ENCODE data around the gene SCT.
"Not testable (repeated sequence)": the region's sequence is repeated elsewhere in the genome, so short reads cannot be mapped to it uniquely, and the experiment has no call there.

The SCT gene

DNA sequence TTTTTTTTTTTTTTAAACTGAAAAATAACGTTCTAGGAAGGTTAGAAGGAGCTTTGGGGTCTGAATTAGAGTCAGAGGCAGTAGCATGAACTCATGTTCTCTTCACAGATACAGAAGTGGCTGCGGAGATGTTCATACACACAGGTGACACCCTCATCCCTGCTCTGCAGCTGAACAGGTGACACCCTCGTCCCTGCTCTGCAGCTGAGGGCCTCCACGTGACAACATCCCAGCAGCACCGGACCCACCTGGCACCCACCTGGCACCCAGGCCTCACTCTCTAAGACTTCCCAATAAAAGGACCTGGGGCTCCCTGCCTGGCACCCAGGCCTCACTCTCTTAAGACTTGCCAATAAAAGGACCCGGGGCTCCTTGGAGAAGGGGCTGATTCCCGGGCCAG is 29.9 kb upstream of the SCT start:
- no peaks in the 10 kb centered on the region for H3K4me1 ChIP-seq (ENCODE audit: control insufficient read depth in 1 of 2, insufficient read depth in 2 of 2, low read length in 2 of 2)
- peaks cover 0 to 36% of the 10 kb centered on the region in 2 donors for H3K36me3 ChIP-seq (ENCODE audit: control insufficient read depth in 1 of 2, insufficient read depth in 2 of 2, low read length in 2 of 2)
- H3K27me3 ChIP-seq (ENCODE audit: low read depth, low read length), result no peaks in the 10 kb centered on the region
- H3K4me3 ChIP-seq (ENCODE audit: low read depth in 1 of 2, low read length in 2 of 2), result no peak overlapping the region
- no peaks in the 10 kb centered on the region for H3K9me3 ChIP-seq (ENCODE audit: control insufficient read depth in 1 of 2, low read length in 2 of 2)
- H3K27ac ChIP-seq (ENCODE audit: low read length), result no peak overlapping the region

DNA sequence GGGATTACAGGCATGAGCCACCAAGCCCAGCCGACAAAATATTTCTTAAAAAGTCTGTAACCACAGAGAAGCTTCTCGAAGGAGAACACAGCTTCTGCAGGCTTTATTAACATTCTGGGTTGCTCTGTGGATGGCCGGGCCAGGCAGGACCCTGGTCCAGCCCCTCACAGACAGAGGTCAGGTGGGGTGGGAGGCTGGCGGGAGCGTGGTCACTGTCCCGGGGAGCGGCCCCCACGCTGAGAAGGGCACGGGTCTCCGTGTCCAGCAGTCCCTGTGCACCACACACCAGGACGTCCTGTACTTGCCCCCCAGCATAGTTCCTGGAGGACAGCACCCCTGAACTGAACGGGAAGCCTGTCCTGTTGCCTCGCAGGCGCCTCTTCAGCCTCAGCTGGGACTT is 29.4 kb upstream of the SCT start:
- no peaks in the 10 kb centered on the region for H3K4me1 ChIP-seq (ENCODE audit: control insufficient read depth in 1 of 2, insufficient read depth in 2 of 2, low read length in 2 of 2)
- no peak overlapping the region for H3K27ac ChIP-seq (ENCODE audit: low read length)
- no peaks in the 10 kb centered on the region for H3K27me3 ChIP-seq (ENCODE audit: low read depth, low read length)
- H3K36me3 ChIP-seq (ENCODE audit: control insufficient read depth in 1 of 2, insufficient read depth in 2 of 2, low read length in 2 of 2), result peaks cover 0 to 36% of the 10 kb centered on the region in 2 donors
- H3K4me3 ChIP-seq (ENCODE audit: low read depth in 1 of 2, low read length in 2 of 2), result no peak overlapping the region
- H3K9me3 ChIP-seq (ENCODE audit: control insufficient read depth in 1 of 2, low read length in 2 of 2), result no peaks in the 10 kb centered on the region

DNA sequence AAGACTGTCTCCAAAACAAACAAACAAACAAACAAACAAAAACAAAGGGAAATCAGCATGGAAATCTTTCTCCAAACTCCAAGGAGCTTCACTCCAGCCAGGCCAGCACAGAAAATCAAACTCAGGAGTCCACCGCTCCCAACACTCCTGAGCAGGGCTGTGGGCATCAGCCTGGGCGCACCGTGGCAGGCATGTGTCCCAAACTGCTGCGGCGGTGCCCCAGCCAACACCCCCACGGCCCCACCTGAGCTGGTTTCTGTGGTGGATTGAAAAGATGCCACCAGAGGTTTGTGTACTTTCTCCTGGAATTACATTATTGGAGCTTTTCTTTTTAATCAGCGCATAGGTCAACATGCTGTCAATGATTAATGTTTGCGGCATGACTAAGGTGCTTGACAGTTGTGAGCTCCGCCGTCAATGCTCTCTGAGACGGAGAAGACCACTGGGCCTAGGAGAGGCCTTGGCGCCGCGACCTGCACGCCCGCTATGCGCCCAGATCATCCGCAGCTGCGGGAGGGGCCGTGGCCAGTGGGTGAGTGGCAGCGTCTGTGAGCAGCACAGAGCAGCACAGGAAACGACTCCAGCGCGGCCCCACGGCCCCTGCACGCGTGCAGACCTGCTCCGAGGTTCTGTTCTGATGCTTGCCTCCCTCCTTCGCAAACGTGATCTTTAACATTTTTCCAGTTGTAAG is 28.2 kb upstream of the SCT start:
- H3K4me1 ChIP-seq (ENCODE audit: control insufficient read depth in 1 of 2, insufficient read depth in 2 of 2, low read length in 2 of 2), result no peaks in the 10 kb centered on the region
- no peaks in the 10 kb centered on the region for H3K27me3 ChIP-seq (ENCODE audit: low read depth, low read length)
- no peak overlapping the region for H3K27ac ChIP-seq (ENCODE audit: low read length)
- no peaks in the 10 kb centered on the region for H3K9me3 ChIP-seq (ENCODE audit: control insufficient read depth in 1 of 2, low read length in 2 of 2)
- no peak overlapping the region for H3K4me3 ChIP-seq (ENCODE audit: low read depth in 1 of 2, low read length in 2 of 2)
- H3K36me3 ChIP-seq (ENCODE audit: control insufficient read depth in 1 of 2, insufficient read depth in 2 of 2, low read length in 2 of 2), result peaks cover 0 to 38% of the 10 kb centered on the region in 2 donors

DNA sequence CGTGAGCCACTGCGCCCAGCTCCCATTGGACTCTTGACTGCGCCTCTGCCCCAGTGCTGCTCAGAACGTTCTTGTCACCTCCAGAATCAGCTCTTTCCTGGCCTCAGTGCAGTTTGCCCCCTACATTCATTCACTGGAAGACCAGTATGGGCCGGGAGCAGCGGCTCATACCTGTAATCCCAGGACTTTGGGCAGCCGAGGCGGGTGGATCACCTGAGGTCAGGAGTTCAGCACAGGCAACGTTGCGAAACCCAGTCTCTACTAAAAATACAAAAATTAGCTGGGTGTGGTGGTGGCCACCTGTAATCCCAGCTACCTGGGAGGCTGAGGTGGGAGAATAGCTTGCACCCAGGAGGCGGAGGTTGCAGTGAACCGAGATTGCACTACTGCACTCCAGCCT is 27.5 kb upstream of the SCT start:
- H3K4me1 ChIP-seq (ENCODE audit: control insufficient read depth in 1 of 2, insufficient read depth in 2 of 2, low read length in 2 of 2); H3K27me3 ChIP-seq (ENCODE audit: low read depth, low read length); H3K4me3 ChIP-seq (ENCODE audit: low read depth in 1 of 2, low read length in 2 of 2); H3K9me3 ChIP-seq (ENCODE audit: control insufficient read depth in 1 of 2, low read length in 2 of 2); H3K27ac ChIP-seq (ENCODE audit: low read length): not testable (repeated sequence)
- peaks cover 0 to 31% of the 10 kb centered on the region in 2 donors for H3K36me3 ChIP-seq (ENCODE audit: control insufficient read depth in 1 of 2, insufficient read depth in 2 of 2, low read length in 2 of 2)

DNA sequence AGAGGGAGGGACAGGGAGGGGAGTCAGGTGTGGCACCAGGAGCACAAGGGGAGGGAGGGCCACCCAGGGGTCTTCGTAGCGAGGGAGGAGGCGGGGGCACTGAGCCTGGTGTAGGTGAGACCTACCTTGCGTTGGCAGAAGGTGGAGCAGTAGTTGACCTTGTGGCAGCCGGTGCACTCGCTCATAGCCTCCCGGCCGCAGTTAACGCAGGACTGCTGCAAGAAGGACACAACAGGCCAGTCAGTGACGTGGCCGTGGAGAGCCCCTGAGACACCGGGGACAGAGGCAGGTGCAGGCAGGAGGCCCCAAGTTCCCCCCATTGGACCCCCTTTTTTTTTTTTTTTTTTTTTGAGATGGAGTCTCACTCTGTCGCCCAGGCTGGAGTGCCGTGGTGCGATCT is 26.9 kb upstream of the SCT start:
- Histone ChIP-seq H3K27me3 (ENCODE audit: low read depth, low read length) (no peaks in the 10 kb centered on the region), H3K9me3 (ENCODE audit: control insufficient read depth in 1 of 2, low read length in 2 of 2) (no peaks in the 10 kb centered on the region), H3K36me3 (ENCODE audit: control insufficient read depth in 1 of 2, insufficient read depth in 2 of 2, low read length in 2 of 2) (peaks cover 0 to 26% of the 10 kb centered on the region in 2 donors), H3K4me3 (ENCODE audit: low read depth in 1 of 2, low read length in 2 of 2) (no peak overlapping the region), H3K27ac (ENCODE audit: low read length) (no peak overlapping the region), H3K4me1 (ENCODE audit: control insufficient read depth in 1 of 2, insufficient read depth in 2 of 2, low read length in 2 of 2) (no peaks in the 10 kb centered on the region)

DNA sequence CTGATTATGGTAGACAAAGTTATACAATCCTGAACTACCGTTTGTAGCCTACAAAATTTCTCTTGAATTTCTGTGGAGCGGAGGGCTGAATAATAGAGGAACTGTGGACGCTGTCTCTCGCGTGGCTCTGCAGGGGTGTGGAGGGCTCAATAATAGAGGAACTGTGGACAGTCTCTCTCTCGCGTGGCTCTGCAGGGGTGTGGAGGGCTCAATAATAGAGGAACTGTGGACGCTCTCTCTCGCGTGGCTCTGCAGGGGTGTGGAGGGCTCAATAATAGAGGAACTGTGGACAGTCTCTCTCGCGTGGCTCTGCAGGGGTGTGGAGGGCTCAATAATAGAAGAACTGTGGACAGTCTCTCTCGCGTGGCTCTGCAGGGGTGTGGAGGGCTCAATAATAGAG is 26.2 kb upstream of the SCT start:
- not testable (repeated sequence) for H3K9me3 ChIP-seq (ENCODE audit: control insufficient read depth in 1 of 2, low read length in 2 of 2); H3K4me1 ChIP-seq (ENCODE audit: control insufficient read depth in 1 of 2, insufficient read depth in 2 of 2, low read length in 2 of 2); H3K27ac ChIP-seq (ENCODE audit: low read length); H3K4me3 ChIP-seq (ENCODE audit: low read depth in 1 of 2, low read length in 2 of 2); H3K27me3 ChIP-seq (ENCODE audit: low read depth, low read length)
- peaks cover 0 to 20% of the 10 kb centered on the region in 2 donors for H3K36me3 ChIP-seq (ENCODE audit: control insufficient read depth in 1 of 2, insufficient read depth in 2 of 2, low read length in 2 of 2)

DNA sequence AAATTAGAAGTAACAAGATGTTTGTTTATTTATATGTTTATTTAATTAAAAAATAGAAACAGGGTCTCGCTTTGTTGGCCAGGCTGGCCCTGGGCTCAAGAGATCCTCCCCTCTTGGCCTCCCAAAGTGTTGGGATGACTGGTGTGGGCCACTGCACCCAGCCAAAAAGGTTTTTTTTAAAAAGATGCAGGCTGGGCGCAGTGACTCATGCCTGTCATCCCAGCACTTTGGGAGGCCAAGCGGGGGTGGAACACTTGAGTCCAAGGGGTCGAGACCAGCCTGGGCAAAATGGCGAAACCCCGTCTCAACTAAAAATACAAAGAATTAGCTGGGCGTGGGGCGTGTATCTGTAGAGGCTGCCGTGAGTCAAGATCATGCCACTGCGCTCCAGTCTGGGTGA is 23.5 kb upstream of the SCT start:
- Histone ChIP-seq H3K4me3 (ENCODE audit: low read depth in 1 of 2, low read length in 2 of 2) (no peak overlapping the region), H3K27me3 (ENCODE audit: low read depth, low read length) (no peaks in the 10 kb centered on the region), H3K9me3 (ENCODE audit: control insufficient read depth in 1 of 2, low read length in 2 of 2) (no peaks in the 10 kb centered on the region), H3K27ac (ENCODE audit: low read length) (no peak overlapping the region), H3K36me3 (ENCODE audit: control insufficient read depth in 1 of 2, insufficient read depth in 2 of 2, low read length in 2 of 2) (peaks cover 0 to 20% of the 10 kb centered on the region in 2 donors), H3K4me1 (ENCODE audit: control insufficient read depth in 1 of 2, insufficient read depth in 2 of 2, low read length in 2 of 2) (no peaks in the 10 kb centered on the region)

DNA sequence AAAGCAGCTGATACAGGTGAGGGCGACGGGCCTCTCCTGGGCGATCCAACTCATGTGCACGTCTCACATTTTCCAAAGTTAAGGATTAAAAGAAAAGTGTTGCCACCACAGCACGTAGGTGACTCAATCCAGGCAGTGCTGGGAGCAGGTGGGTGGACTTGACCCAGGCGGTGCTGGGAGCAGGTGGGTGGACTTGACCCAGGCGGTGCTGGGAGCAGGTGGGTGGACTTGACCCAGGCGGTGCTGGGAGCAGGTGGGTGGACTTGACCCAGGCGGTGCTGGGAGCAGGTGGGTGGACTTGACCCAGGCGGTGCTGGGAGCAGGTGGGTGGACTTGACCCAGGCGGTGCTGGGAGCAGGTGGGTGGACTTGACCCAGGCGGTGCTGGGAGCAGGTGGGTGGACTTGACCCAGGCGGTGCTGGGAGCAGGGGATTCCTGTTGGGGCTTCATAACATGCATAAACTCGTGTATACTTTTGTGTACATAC is 20.7 kb upstream of the SCT start:
- not testable (repeated sequence) for H3K27ac ChIP-seq (ENCODE audit: low read length); H3K27me3 ChIP-seq (ENCODE audit: low read depth, low read length); H3K4me1 ChIP-seq (ENCODE audit: control insufficient read depth in 1 of 2, insufficient read depth in 2 of 2, low read length in 2 of 2); H3K9me3 ChIP-seq (ENCODE audit: control insufficient read depth in 1 of 2, low read length in 2 of 2); H3K4me3 ChIP-seq (ENCODE audit: low read depth in 1 of 2, low read length in 2 of 2)
- peaks cover 0 to 25% of the 10 kb centered on the region in 2 donors for H3K36me3 ChIP-seq (ENCODE audit: control insufficient read depth in 1 of 2, insufficient read depth in 2 of 2, low read length in 2 of 2)

DNA sequence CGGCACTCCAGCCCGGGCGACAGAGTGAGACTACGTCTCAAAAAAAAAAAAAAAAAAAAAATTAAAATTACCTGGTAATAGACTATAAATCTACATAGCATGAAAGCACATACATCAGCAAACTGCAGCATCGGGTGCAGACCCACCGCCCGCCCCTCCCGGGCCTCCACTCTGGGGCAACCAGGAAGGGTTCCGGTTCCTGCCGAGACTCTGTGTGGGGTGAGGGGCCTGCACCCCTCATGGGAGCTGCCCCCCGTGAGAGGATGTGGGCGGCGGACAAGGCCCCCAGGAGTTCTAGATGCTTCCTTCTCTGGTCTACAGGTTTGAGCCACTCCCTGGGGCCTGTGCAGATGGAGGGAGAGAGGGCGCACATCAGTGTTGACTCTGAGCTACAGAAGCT is 19.2 kb upstream of the SCT start:
- Histone ChIP-seq H3K9me3 (ENCODE audit: control insufficient read depth in 1 of 2, low read length in 2 of 2) (no peaks in the 10 kb centered on the region), H3K27ac (ENCODE audit: low read length) (no peak overlapping the region), H3K27me3 (ENCODE audit: low read depth, low read length) (no peaks in the 10 kb centered on the region), H3K36me3 (ENCODE audit: control insufficient read depth in 1 of 2, insufficient read depth in 2 of 2, low read length in 2 of 2) (peaks cover 0 to 34% of the 10 kb centered on the region in 2 donors), H3K4me3 (ENCODE audit: low read depth in 1 of 2, low read length in 2 of 2) (no peak overlapping the region), H3K4me1 (ENCODE audit: control insufficient read depth in 1 of 2, insufficient read depth in 2 of 2, low read length in 2 of 2) (no peaks in the 10 kb centered on the region)

DNA sequence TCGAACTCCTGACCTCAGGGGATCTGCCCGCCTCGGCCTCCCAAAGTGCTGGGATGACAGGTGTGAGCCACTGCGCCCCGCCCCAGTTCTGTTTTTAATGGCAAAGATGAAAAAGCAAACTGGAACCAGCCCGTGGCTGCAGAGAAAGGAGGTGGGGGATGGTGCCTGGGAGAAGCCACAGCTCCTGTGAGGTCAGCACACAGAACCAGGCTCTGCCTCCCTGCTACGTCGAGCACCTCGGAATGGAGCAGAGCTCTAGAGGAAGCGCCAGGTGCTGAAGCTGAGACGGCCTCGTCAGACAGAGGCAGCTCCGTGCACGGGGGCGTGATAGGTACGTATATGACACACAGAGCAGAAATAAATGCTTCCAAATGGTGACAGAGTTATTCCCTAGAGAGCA is 18.6 kb upstream of the SCT start:
- no peaks in the 10 kb centered on the region for H3K9me3 ChIP-seq (ENCODE audit: control insufficient read depth in 1 of 2, low read length in 2 of 2)
- no peaks in the 10 kb centered on the region for H3K4me1 ChIP-seq (ENCODE audit: control insufficient read depth in 1 of 2, insufficient read depth in 2 of 2, low read length in 2 of 2)
- no peak overlapping the region for H3K27ac ChIP-seq (ENCODE audit: low read length)
- H3K4me3 ChIP-seq (ENCODE audit: low read depth in 1 of 2, low read length in 2 of 2), result no peak overlapping the region
- H3K36me3 ChIP-seq (ENCODE audit: control insufficient read depth in 1 of 2, insufficient read depth in 2 of 2, low read length in 2 of 2), result peaks cover 0 to 29% of the 10 kb centered on the region in 2 donors
- H3K27me3 ChIP-seq (ENCODE audit: low read depth, low read length), result no peaks in the 10 kb centered on the region

DNA sequence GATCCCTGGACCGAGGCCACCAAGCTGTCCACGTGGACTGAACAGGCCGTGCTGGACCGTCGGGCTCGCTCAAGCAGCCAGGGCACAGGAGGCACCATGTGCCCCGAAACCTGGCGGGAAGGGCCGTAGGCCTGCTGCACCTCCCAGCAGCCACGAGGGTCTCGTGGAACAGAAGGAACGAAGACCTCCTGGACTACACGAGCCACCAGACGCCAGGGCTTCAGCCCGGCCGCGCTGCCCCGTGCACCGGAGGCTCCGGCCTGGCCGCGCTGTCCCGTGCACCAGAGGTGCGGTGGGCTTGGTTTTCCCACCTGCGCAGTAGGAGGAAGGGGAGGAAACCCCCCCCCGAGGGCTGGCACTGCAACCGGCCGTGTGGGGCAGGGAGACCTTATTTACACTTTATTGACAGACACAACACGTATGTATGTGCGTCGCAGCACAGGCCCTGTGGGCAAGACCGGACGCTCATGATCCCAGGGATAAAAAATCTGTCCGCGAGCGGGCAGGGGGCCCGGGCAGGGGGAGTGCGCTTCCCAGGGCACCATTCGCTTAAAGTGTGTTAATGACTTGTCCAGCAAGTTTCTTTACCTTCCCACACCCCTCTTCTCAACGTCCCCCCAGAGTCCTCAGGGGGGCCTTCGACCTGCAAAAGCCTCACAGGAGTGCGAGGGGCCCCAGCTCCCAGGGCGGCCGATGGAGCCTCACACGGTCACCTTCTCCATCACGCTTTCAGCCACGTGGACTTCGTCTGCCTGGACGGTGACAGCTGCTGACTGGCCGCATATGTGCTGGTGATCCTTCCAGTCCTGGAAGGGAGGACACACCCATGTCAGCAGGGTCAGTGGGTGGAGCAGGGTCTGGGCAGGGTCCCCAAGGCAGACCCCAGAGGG is 17.1 kb upstream of the SCT start:
- no peak overlapping the region for H3K27ac ChIP-seq (ENCODE audit: low read length)
- H3K4me3 ChIP-seq (ENCODE audit: low read depth in 1 of 2, low read length in 2 of 2), result no peak overlapping the region
- H3K36me3 ChIP-seq (ENCODE audit: control insufficient read depth in 1 of 2, insufficient read depth in 2 of 2, low read length in 2 of 2), result peaks cover 0 to 28% of the 10 kb centered on the region in 2 donors

More for the DNA sequence above, 17.1 kb upstream of the SCT start:
- Histone ChIP-seq H3K4me1 (ENCODE audit: control insufficient read depth in 1 of 2, insufficient read depth in 2 of 2, low read length in 2 of 2) (peaks cover 0 to 2% of the 10 kb centered on the region in 2 donors), H3K9me3 (ENCODE audit: control insufficient read depth in 1 of 2, low read length in 2 of 2) (no peaks in the 10 kb centered on the region), H3K27me3 (ENCODE audit: low read depth, low read length) (no peaks in the 10 kb centered on the region)
